ENCODE results near the gene ACOT4.

The ACOT4 gene

DNA sequence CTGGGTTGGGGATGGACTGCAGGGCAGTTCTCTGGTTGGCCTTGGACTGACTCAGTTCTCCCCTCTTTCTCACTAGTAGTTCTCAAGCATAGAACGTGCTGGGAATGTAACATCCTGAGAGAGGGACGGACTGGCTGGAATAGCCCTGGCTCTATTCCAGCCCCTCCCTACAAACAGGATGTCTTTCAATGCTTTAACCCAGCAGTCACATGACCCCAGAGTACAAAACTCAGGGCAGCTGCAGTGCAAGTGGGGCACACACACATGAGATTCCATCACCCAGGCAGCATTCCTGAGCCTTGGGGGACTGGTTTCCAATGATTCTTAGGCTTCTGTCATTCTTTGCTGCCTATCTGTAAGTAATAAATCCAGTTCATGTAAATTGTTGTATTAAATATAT lies 19.0 kb downstream of the ACOT4 start:
- DNase-seq (ENCODE audit: insufficient read length, low spot score) (no peak), FAIRE-seq (no peak)
- TF ChIP-seq, protein P1, sequence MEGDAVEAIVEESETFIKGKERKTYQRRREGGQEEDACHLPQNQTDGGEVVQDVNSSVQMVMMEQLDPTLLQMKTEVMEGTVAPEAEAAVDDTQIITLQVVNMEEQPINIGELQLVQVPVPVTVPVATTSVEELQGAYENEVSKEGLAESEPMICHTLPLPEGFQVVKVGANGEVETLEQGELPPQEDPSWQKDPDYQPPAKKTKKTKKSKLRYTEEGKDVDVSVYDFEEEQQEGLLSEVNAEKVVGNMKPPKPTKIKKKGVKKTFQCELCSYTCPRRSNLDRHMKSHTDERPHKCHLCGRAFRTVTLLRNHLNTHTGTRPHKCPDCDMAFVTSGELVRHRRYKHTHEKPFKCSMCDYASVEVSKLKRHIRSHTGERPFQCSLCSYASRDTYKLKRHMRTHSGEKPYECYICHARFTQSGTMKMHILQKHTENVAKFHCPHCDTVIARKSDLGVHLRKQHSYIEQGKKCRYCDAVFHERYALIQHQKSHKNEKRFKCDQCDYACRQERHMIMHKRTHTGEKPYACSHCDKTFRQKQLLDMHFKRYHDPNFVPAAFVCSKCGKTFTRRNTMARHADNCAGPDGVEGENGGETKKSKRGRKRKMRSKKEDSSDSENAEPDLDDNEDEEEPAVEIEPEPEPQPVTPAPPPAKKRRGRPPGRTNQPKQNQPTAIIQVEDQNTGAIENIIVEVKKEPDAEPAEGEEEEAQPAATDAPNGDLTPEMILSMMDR (IDR thresholded peaks at IDR 0.05; ENCODE audit: insufficient read depth, missing control alignments): no peak

GRCh38 chr14:73612339-73613045 lies 20.8 kb downstream of the ACOT4 start, which contains the start of gene ACOT6:
ACOT6 (plus strand) TSS chr14:73612517; CDS start chr14:73612572, 55 bp downstream.
- TF ChIP-seq, protein P1 (IDR thresholded peaks at IDR 0.05; ENCODE audit: insufficient read depth, missing control alignments): no peak
- FAIRE-seq: no peak
- DNase-seq (ENCODE audit: insufficient read length, low spot score): peak; percentile 51

DNA sequence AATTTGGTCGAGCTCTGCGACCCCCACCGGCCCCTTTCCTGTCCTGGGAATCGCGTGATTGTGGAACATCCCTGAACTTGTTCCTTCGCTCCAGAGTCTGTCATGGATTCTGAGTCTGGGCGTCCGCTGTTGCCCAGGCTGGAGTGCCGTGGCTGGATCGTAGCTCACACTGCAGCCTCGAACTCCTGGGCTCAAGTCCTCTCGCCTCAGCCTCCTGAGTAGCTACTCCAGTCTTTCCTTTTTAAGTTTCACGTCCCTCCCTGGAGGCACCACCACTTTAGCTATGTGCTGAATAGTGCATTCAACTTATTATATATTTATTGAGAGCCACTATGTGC lies 21.3 kb downstream of the ACOT4 start:
- DNase-seq (ENCODE audit: insufficient read length, low spot score) (no peak), FAIRE-seq (no peak)
- TF ChIP-seq, protein P1 (IDR thresholded peaks at IDR 0.05; ENCODE audit: insufficient read depth, missing control alignments): no peak

DNA sequence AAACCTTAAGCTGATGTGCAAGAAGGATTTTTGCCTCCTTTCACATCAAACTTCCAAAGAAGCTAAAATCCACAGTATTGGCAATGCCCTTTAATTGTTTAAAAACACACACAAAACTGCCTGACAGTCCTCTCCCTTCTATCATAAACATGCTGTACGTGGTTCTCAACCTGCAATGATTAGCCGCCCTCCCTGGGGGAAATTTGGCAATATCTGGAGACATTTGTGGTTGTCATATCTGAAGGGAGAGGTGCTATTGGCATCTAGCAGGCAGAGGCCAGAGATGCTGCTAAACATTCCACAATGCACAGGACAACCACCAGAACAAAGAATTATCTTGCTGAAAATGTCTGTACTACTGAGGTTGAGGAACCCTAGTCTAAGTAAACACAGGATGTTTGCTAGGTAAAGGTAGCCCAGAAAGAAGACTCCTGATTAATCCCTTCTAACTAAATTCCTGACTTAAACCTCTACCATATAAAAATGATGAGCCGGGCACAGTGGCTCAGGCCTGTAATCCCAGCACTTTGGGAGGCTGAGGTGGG lies 21.8 kb downstream of the ACOT4 start:
- no peak for FAIRE-seq
- TF ChIP-seq, protein P1 (IDR thresholded peaks at IDR 0.05; ENCODE audit: insufficient read depth, missing control alignments): no peak
- DNase-seq (ENCODE audit: insufficient read length, low spot score): no peak

DNA sequence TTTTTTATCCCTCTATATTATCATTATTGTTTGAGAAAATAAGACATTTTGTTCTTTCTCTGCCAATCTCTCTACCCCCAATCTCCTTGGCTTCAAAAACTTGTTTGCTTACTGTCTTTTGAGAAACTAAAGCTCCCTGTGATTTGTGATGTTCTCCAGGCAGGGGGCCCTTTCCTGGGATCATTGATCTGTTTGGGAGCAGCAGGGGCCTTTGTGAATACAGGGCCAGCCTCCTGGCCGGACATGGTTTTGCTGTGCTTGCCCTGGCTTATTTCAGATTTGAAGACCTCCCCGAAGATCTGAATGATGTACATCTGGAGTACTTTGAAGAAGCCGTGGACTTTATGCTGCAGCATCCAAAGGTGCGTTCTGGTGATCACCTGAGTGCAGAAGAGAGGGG lies 25.2 kb downstream of the ACOT4 start:
- FAIRE-seq: no peak

GRCh38 chr14:73619524-73619923 lies 27.9 kb downstream of the ACOT4 start:
- TF ChIP-seq, protein P1 (IDR thresholded peaks at IDR 0.05; ENCODE audit: insufficient read depth, missing control alignments): no peak
- FAIRE-seq: no peak
- DNase-seq (ENCODE audit: insufficient read length, low spot score): no peak

More for the DNA sequence above, 25.2 kb downstream of the ACOT4 start:
- DNase-seq (ENCODE audit: insufficient read length, low spot score): no peak
- TF ChIP-seq, protein P1 (IDR thresholded peaks at IDR 0.05; ENCODE audit: insufficient read depth, missing control alignments): no peak

GRCh38 chr14:73620268-73620667 lies 28.6 kb downstream of the ACOT4 start:
- TF ChIP-seq, protein P1 (IDR thresholded peaks at IDR 0.05; ENCODE audit: insufficient read depth, missing control alignments): no peak
- no peak for FAIRE-seq
- no peak for DNase-seq (ENCODE audit: insufficient read length, low spot score)

Measured in D721Med (cell line).